Neural progenitor cell (in vitro differentiated cells): ENCODE measurements around the gene RBKS.

Experiments
- CTCF ChIP-seq: fragments of 200-600 bp; sonication (generic); IDR thresholded peaks from 2 replicates; pipeline ENCODE4 v1.5.1; 2017; ENCODE audit warnings: antibody characterized with exemption, mild to moderate bottlenecking
- EZH2 ChIP-seq: fragments of 200-600 bp; sonication (generic); IDR thresholded peaks from 2 replicates; pipeline ENCODE4 v1.6.1; 2017; ENCODE audit warnings: antibody characterized with exemption, mild to moderate bottlenecking, moderate library complexity
- EZH2phosphoT487 ChIP-seq: fragments of 200-600 bp; sonication (generic); IDR thresholded peaks from 2 replicates; pipeline ENCODE4 v1.6.1; 2017; ENCODE audit warnings: antibody characterized with exemption

- TF ChIP-seq CTCF (no peak), EZH2 (no peak), EZH2phosphoT487 (no peak)
Observed at GRCh38 chr2:27922842-27923241, 32.7 kb upstream of the RBKS start.
